Measurements from ENCODE around the gene HASPIN. TPM values are rescaled to one million over a fixed set of nuclear protein-coding genes. Genes with fewer than 3 reads are reported as not detected.

Gene HASPIN
- total and polyA plus RNA-seq, 9 of the 15 experiments (the other 6 are each of a cell fraction or from before 2014, with no cell fraction given) = 0.81 to 13.5 (median 9.9) TPM

GRCh38 chr17:3712811-3713463 is 10.8 kb upstream of the HASPIN start (continued):
- TF ChIP-seq NR2C2 (CRISPR knock-in tag; IDR thresholded peaks at IDR 0.05) = no peak
- TF ChIP-seq NR2C2 (tag; IDR thresholded peaks at IDR 0.05) = no peak
- no peak for TF ChIP-seq CBX8 (IDR thresholded peaks at IDR 0.05; ENCODE audit: borderline replicate concordance, extremely low read depth, low read depth, low read length, poor library complexity, severe bottlenecking)
- TF ChIP-seq E2F1 (CRISPR knock-in tag; IDR thresholded peaks at IDR 0.05) = no peak
- TF ChIP-seq TRIM24 (IDR thresholded peaks at IDR 0.05) = no peak
- peak; percentile 91 for TF ChIP-seq EGR1 (conservative IDR thresholded peaks at IDR 0.05)
- TF ChIP-seq FOXA1 (IDR thresholded peaks at IDR 0.05; ENCODE audit: borderline replicate concordance) = no peak
- no peak for TF ChIP-seq CCNT2 (IDR thresholded peaks at IDR 0.05; ENCODE audit: borderline replicate concordance, extremely low read depth, insufficient read length, low read depth, low read length)
- no peak for TF ChIP-seq RUNX1 (IDR thresholded peaks at IDR 0.05; ENCODE audit: low read depth)
- no peak for TF ChIP-seq TOE1 (IDR thresholded peaks at IDR 0.05; ENCODE audit: borderline replicate concordance)
- no peak for TF ChIP-seq TOE1 (CRISPR knock-in tag; IDR thresholded peaks at IDR 0.05; ENCODE audit: borderline replicate concordance, low read depth)
- no peak for TF ChIP-seq TRIM28 (IDR thresholded peaks at IDR 0.05)
- no peak for TF ChIP-seq ZNF57 (CRISPR knock-in tag; IDR thresholded peaks at IDR 0.05)
- no peak for TF ChIP-seq BACH1 (tag; IDR thresholded peaks at IDR 0.05)
- no peak for TF ChIP-seq ZNF239 (CRISPR knock-in tag; IDR thresholded peaks at IDR 0.05)
- no peak for TF ChIP-seq ZNF282 (CRISPR knock-in tag; IDR thresholded peaks at IDR 0.05)
- peak; percentile 34; the same call in 1 of the 2 replicates for TF ChIP-seq MGA (IDR thresholded peaks at IDR 0.05)
